Activated CD4-positive, alpha-beta T cell treated with anti-CD3 and anti-CD28 coated beads, Interleukin-2, amount 50 U/mL, for 4 hours (primary cell): ENCODE results near the gene SLX1A.
A peak's percentile ranks its signal among the peaks of the same experiment; 100 is the strongest.
"Not testable (repeated sequence)": the region's sequence is repeated elsewhere in the genome, so short reads cannot be mapped to it uniquely, and the experiment has no call there.

Source experiments
- DNase-seq, 2 experiments: peaks; one replicate each; pipeline ENCODE4 v3.0.0-alpha.2; 2020

SLX1A gene

GRCh38 chr16:30184891-30185682 is 8.6 kb upstream of the SLX1A start:
- DNase-seq, result peak in 1 of 2 experiments; percentile 11

- DNase-seq, result peak; percentile 64 to 69
Observed at GRCh38 chr16:30185683-30186421, 7.8 kb upstream of the SLX1A start.

GRCh38 chr16:30186444-30186781 is 7.3 kb upstream of the SLX1A start:
- DNase-seq, result no peak

GRCh38 chr16:30186782-30187555 is 6.7 kb upstream of the SLX1A start:
- DNase-seq, result peak; percentile 88

- DNase-seq, result no peak
Observed at GRCh38 chr16:30187556-30187865, 6.2 kb upstream of the SLX1A start.

- no peak for DNase-seq
Observed at GRCh38 chr16:30187971-30188561, 5.6 kb upstream of the SLX1A start.

GRCh38 chr16:30191158-30191557 is 2.5 kb upstream of the SLX1A start:
- not testable (repeated sequence) for DNase-seq

- not testable (repeated sequence) for DNase-seq
Observed at GRCh38 chr16:30193098-30193497, 577 bp upstream of the SLX1A start.

- not testable (repeated sequence) for DNase-seq
Observed at GRCh38 chr16:30194172-30194925, 674 bp downstream of the SLX1A start.

- DNase-seq, result not testable (repeated sequence)
Observed at GRCh38 chr16:30197001-30197400, 3.3 kb downstream of the SLX1A start.

- not testable (repeated sequence) for DNase-seq
Observed at GRCh38 chr16:30199049-30199448, 5.4 kb downstream of the SLX1A start, which contains the start of gene SULT1A3. SULT1A3 (plus strand) TSS chr16:30199255; CDS start chr16:30200729, 1,474 bp downstream.

GRCh38 chr16:30199608-30200343 is 6.1 kb downstream of the SLX1A start:
- DNase-seq, result not testable (repeated sequence)

- DNase-seq, result peak in 1 of 2 experiments; percentile 0
Observed at GRCh38 chr16:30205541-30206236, 12.0 kb downstream of the SLX1A start.

GRCh38 chr16:30206252-30206651 is 12.6 kb downstream of the SLX1A start:
- not testable (repeated sequence) for DNase-seq

- DNase-seq, result not testable (repeated sequence)
Observed at GRCh38 chr16:30207063-30207704, 13.5 kb downstream of the SLX1A start.

- DNase-seq, result peak; percentile 29 to 37
Observed at GRCh38 chr16:30209032-30209431, 15.4 kb downstream of the SLX1A start.

GRCh38 chr16:30211414-30211813 is 17.7 kb downstream of the SLX1A start:
- not testable (repeated sequence) for DNase-seq

GRCh38 chr16:30217082-30217481 is 23.4 kb downstream of the SLX1A start:
- peak in 1 of 2 experiments; percentile 0 for DNase-seq
